Body of pancreas (tissue), 4 donors: ENCODE measurements around the gene C2CD4D.

Experiments used
- CTCF ChIP-seq, 7 experiments: fragments of 450-650 bp in 4 of 7; fragments of 200-600 bp in 3 of 7; sonication (generic) in 3 of 7; IDR thresholded peaks; one replicate each; pipeline ENCODE4 v1.5.1; 2016 to 2019; ENCODE audit warnings: antibody characterized with exemption in 7 of 7
- POLR2A ChIP-seq, 3 donors: fragments of 450-650 bp; IDR thresholded peaks; one replicate each; pipeline ENCODE4 v1.6.1; 2016; ENCODE audit warnings: antibody characterized with exemption in 3 of 3, mild to moderate bottlenecking in 2 of 3

DNA sequence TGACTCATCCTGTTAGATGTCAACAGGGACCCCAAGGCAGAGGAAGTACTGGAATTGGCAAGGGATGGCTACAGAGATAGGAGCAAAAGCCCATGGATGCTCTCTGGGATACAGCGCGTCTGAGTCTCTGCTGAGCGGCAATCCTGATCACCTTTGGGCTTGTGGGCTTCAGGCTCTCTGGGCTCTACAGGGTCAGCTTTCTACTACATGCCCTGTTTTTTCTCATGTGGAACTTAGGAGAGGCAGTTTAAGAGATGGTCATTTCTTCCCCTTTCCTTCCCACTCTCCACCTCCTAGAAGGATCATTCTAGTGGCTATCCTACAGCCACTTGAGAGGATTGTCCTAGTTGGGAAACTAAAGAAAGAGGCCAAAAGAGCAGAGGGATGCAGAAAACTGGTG, 35.7 kb downstream of the C2CD4D start:
- no peak for TF ChIP-seq CTCF (IDR thresholded peaks at IDR 0.05)
- no peak for TF ChIP-seq POLR2A (IDR thresholded peaks at IDR 0.05)
